ENCODE results near the gene TFAP2D. TPM values are rescaled to one million over a fixed set of nuclear protein-coding genes. Genes with fewer than 3 reads are reported as not detected.

Gene TFAP2D
- total RNA-seq: not detected in 2 replicates

DNA sequence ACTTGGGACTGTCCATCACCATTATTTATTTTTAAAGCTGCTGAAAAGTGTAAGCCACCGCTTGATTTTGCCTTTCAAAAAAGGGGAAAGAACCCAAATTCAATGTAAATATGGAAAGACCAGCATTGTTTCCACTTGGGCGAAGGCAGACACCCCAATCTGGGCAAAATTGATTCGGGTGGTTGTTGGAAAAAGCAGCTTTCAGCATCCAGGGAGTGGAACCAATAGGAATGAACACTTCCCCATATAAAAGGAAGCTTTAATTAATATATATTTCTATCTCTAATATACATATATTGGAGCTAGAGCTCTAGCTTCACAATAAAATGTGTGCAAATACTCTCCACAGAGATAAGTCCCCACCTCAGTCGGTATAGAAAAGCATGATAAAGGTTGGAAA lies at the start of gene TFAP2D:
TFAP2D (plus strand) TSS at position 301 of the 400 bp plus-strand sequence. CDS start 530 bp downstream, outside the sequence.
- intact Hi-C loops (cut with micrococcal nuclease): no loop called here

DNA sequence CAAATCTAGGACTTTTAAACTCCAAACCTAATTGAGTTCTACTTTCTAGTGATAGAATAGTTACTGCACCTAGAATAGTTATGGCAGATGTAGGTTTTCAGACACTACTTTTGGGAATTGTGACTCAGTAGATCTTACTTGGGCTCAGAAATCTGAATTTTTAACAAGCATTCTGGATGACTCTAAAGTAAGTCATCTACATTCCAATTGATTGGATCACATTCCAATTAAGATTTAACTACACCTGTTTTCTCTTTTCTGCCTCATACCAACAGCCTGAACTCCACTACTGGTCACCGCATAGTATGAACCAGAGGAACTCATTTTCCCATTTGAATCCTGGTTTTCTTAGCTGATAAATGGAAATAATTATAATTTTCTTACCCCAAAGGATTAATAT lies 49.5 kb upstream of the TFAP2D start:
- intact Hi-C loops (cut with micrococcal nuclease): no loop called here

DNA sequence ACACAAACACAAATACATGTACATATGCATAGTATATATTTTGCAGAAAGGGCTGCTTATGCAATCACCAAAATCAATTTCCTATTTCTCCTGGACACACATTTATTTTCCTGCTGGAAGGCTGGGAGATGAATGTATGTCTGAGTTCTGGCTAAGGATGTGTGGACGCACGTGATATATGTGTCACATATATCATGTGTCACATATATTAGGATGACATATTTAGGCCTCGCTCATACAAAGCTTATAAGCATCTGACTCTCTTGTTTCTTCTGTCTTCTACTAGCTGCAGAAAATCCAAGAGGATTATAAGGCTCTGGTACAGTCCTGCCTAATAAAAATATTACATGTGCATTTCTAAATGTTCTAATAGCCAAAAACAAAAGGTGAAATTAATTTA lies 47.2 kb upstream of the TFAP2D start:
- intact Hi-C loops (cut with micrococcal nuclease): no loop called here

DNA sequence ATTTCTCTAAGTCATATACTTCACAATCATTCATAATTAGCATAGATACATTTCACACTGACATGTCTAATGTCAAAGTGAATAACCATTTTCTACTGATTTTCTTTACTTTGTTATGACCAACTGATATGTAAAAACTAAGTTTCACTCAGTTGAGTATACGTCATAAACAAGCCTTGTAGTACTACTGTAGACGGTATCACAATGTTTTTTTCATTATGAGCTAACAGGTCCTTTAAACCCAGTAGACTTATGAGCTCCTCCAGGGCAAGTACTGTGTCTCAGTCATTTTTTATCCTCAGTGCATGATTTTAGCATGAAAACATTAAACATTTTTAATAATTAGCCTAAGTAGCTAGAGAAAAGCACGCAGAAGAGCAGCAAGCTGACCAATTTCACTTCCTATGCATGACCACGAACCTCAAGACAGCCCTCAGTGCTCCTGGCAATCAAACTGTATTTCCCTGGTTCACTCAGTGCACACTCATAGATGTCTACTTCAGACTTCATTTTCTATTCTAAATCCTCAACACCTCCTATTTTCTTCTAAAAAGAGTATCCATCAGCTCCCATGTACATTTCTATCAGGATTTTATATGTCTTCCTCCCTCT lies 32.0 kb upstream of the TFAP2D start:
- intact Hi-C loops (cut with micrococcal nuclease): no loop called here

DNA sequence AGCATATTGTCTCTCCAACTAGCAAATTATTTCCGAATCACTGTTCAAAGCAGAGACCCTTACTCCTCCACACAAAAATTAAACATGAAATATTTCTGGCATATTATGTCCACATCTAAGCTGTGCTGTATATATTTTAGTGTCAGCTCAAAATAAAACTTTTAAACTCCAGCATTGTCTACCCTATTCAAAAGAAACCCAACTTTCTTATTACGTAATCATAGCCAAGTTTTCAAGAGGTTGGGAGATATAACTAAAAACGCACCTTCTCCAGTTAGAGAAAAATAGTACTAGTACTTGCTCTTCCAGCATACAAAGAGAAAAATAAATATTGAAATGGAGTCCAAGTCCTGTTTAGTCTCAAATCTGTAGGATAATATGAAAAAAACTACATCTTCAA lies 24.1 kb upstream of the TFAP2D start:
- intact Hi-C loops (cut with micrococcal nuclease): no loop called here

DNA sequence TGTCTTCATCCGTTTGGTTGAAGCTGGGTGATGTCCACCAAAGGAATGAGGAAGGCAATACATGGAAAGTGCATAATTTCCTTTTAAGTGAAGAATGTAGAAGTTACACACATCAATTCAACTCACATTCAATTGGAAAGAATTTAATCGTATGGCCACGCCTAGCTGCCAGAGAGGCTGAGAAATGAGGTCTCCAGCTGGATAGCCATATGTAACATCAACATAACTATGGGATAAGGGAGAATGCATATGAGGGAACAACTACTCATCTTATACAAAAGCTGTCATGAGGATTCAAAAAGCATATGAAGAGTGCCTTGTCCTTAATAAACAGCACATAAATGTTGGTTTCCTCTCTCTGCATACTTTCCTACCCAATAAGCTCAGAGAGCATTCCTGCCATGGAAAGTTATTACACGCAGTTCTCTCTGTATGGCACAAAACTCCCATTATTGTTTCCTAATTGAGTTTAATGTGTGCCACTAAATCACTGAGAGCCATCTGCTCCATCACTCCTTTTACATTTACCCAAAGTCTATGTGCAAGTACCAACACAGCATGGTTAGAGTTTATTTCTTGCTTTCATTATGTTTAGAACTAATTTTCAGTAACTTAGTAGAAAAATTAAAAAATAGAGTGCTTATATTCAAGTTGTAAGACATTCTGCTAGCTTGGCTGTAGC lies 21.4 kb upstream of the TFAP2D start:
- intact Hi-C loops (cut with micrococcal nuclease): no loop called here

DNA sequence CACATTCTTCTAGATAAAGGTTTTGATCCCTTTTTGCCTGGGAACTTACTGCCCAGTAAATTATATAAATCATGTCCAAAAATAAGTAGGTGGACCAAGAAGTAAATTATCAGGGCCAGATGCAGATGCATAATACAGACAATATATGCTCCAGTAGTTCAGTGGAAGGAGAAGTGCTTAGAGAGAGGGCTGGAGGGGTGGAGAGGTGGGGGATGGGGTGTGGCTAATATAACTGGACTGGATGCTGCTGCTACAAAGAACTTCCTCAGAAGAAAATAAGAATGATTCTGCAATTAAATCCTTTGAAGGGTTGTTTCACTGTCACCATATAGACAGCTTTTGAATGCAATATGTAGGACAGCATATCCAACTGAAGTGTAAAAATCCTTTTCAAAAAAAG lies 14.8 kb upstream of the TFAP2D start:
- intact Hi-C loops (cut with micrococcal nuclease): no loop called here

DNA sequence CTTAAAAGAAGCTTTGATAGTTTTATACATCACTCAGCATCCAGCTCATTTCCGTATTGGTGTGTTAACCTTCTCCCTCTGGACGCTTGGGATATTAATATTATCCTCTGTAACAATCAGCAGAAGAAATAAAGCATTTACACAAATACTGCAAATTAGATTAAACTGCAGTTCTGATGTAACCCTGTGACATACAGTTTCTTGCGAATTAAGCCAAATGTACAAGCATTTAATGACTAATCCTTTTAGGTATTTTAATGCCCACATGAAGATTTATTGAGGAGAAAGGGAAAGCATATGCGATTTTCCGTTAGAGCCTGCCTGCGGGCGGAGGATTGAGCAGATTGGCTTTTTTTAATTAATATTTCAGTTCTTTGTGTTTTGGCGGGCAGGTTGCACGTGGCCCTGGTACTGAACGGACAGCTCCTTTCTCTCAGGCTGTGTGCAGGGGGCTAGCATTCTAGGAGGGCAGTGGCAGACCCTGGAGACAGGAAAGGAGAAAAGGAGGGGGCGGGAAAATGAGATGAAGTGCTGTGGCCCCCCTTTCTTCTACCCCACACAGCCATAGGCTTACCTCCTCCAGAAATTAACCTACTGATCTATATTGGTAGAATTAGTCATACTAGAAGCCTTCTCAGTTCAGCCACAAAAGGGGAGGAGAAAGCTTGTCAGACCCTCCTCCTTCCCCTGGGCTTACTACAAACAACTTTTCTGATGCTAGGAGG lies 14.1 kb upstream of the TFAP2D start:
- intact Hi-C loops (cut with micrococcal nuclease): no loop called here

DNA sequence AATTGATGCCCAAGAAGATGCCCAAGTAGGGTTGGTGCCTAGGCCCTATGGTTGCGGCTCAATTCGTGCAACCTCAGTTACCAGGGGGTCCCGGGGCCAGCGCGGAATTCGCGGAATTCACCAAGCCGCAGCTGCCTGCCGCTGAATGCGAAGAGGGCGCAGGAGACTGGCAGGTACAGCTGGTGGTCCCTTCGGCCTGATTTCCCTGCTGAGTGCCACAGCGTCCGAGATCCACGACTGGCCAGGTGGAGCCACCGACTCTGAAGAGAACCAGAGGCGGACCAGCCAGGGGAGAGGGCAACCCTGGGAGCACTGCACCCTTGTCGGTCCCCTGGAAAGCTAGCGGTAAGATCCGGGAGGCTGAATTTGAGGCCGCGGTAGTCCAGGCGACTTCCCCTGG lies 6.8 kb upstream of the TFAP2D start:
- intact Hi-C loops (cut with micrococcal nuclease): loop anchor here (5.0 kb wide), 1 partner anchor 141 kb away; no protein-coding TSS in a partner anchor

DNA sequence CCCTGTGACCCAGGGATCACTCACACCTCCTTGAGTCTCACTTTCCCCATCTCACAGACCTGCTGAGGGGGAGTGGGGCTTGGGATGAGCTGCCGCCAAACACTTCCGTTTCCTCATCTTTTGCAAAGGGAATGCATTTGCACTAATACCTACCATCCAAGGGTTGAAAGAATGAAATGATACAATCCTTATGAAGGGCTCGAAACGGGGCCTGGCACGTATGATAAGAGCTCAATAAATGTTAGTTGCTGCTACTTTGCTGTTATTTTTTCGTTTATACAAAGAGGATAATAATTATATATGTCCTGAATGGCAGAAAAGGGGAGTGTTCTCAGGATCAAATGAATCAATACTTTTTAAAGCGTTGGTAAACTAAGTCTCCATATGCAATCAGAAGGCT lies 6.1 kb upstream of the TFAP2D start:
- intact Hi-C loops (cut with micrococcal nuclease): loop anchor here (5.0 kb wide), 1 partner anchor 140 kb away; no protein-coding TSS in a partner anchor

DNA sequence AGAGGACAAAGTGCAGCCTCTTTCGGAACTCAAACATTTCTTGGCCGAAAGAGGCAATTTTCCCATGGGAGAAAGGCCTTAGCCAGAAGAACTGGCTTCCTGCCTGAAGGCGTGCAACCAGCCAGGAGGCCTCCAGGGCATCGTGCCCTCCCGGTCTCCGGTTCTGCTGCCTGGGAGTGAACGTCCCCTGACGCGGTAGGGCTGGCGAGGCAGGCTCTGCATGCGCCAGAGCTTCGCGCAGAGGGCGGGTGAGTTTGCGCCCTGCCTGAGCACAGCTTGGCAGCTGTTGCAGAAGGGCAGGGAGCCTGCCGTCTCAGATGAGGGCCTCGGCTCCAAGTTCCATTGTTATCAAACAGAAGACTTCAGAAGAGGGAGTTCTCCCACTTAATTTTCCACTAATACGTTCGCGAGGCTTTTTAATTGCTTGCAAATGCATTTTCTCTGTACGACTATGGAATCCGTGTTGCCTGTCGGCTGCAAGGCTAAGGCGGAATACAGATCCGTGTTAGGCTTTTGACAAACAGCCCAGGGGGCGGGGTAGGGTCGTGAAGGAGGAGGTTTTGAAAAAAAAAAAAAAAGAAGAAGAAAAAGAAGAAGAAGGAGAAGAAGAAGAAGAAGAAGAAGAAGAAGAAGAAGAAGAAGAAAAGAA lies 5.5 kb upstream of the TFAP2D start:
- intact Hi-C loops (cut with micrococcal nuclease): loop anchor here (5.0 kb wide), 1 partner anchor 140 kb away; no protein-coding TSS in a partner anchor

DNA sequence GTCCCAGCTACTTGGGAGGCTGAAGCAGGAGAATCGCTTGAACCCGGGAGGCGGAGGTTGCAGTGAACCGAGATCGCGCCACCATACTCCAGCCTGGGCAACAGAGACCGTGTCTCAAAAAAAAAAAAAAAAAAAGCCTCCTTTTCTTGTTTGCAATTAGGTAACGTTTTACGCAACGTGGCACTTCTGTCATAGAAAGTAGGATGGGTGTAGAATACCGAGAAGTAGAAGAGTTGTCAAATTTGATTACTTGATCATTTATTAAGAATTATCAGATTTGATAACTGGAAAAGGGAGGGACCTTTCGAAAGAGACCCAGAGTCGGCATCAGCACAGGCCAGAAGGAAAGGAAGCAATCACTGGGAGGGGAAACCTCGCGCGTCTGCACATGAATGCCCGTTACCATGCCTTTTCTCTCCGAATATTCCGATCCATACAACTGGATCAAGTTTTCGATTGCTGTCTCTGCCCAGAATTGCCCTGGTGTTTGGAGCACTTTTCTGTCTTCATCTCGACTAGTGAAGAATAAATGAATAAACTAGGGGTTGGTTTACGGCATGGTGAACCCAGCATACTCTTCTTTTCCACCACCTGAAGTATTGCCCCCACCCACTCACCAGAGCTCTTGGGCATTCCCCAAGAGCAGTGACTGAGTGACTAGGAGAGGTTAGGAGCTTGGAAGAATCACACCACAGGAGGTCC lies 4.5 kb upstream of the TFAP2D start:
- intact Hi-C loops (cut with micrococcal nuclease): loop anchor here (5.0 kb wide), 1 partner anchor 138 kb away; no protein-coding TSS in a partner anchor

DNA sequence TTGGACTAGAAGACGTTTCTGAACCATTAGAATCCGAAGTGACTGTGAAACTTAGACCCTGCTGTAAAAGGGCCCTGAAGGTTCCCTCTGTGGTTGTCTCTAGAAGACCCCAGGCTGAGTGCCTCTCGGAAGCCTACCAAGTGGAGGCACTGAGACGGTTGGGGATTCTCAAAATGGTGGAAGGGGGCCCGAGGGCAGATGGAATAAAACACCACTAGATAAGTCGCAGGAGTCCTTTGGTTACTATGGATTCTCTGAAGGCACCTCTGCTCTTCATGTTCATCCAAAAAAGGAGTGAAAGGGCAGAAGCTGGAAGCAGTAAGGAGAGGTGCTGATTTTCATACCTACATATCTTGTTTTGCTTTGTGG lies 4.0 kb upstream of the TFAP2D start:
- intact Hi-C loops (cut with micrococcal nuclease): loop anchor here (5.0 kb wide), 1 partner anchor 138 kb away; no protein-coding TSS in a partner anchor

DNA sequence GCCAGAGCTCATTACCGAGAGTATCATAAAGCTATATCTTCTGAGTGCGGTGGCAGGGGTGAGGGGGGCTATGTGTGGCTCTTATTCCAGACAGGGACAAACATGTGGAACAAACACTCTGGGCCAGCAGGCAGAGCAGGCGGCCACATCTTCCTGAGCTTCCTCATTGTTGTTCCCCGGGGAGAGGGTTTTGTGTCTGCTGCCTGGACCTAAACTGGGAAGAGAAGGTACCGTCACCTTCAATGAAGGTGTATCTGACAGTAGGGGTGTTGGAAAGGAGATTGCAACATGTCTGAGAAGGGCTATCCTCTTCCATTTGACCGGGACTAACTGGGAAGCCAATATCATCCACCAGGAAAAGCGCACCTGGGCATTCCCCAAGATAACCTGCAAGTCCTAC lies 1.6 kb upstream of the TFAP2D start:
- intact Hi-C loops (cut with micrococcal nuclease): no loop called here

DNA sequence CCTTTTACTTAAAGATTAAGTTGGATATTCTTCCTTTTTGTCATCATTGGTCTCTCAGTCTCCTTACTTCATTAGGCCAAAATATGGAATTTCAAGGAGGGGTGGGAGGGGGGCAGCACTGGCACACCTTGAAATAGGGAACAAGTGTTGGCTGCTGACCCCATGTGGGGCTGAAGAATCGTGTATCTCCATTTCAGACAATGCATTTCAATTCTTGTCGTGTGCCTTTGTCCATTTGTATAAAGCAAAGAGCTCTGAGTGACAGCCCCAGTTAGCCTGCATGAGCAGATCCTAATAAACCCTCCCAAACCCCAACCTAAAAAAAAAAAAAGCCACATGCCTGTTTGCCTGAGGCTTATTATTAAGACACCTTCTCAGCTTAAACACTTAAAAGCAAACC lies 1.0 kb upstream of the TFAP2D start:
- intact Hi-C loops (cut with micrococcal nuclease): no loop called here

DNA sequence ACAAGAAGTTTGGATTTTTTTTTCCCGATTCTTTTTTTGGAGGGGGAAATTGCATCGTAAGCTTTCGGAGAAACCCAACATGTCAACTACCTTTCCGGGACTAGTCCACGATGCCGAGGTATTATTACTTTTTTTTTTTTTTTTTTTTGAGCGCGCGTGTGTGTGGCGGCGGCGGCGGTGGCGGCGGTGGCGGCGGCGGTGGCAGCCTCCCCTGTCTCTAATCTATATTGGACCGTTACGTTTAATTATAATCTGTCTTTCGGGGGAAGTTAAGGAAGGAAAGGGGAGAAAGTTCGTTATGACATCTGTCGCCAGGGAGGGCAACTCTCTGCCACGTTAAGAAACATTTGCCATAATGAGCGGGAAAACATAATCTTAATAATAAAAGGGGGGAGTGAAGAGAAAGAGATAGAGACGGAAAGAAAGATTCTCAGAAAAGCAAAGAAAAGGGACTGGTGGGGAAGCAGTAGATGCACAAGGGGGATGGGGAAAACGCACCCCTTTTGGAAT lies 706 bp downstream of the TFAP2D start:
- intact Hi-C loops (cut with micrococcal nuclease): no loop called here

DNA sequence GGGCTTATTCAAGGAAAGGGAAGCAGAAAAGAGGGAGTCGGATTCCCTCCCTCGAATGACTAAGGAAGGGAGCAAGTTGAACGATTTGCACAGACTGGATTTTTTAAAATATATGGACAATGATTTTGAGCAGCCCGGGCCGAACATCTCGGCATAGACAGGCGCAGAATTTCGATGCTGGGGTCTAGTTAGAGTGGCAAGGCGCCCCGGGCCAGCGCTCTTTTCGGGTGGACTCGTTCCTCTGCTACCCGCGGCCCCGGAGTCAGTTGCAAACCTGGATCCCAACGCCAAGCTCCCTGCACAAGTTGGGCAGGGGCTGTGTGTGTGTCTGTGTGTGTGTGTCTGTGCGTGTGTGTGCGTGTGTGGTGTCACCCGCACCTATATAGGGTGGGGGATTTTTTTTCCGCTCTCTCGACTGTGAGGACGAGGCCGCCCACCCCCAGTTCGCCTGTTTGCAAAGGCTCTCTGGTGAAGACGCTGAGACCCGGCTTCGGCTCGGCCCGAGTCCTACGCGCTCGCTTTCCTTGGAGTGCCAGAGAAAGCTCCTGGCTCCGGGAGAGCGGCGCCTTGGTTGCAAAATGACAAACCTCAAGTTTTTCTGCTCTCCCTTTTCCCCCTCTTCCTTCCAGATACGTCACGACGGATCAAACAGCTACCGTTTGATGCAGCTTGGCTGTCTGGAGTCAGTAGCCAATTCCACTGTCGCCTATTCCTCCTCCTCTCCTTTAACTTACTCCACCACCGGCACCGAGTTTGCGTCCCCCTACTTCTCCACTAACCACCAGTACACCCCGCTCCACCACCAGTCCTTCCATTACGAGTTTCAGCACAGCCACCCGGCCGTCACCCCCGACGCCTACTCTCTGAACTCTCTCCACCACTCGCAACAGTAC lies 1.4 kb downstream of the TFAP2D start:
- intact Hi-C loops (cut with micrococcal nuclease): no loop called here

DNA sequence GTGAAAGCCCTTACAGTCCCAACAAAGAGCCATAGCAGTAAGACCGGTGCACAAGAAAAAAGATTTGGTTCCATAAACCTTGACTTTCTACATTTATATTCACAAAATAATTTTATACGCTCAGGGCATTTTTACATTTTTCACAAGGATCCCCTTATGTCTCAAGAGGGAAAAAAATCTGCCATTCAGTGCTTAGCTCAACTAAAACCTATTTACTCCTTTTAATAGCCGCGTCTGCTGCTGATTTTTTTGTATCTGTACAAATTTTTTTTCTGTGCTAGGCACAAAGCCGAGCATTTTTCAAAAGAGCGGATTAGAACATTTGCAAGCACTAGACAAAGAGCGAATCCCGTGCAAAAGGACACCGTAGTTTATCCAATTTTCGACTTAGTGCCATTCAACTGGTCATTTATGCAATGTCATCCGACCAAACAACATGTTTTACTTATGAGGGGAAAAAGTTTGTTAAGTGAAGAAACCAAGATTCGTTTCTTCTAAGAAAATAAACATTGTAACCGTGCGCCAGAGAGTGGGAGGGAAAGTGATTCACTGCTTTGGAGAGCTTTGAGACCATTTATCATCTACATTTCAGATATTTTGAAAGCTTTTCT lies 3.7 kb downstream of the TFAP2D start:
- intact Hi-C loops (cut with micrococcal nuclease): no loop called here

DNA sequence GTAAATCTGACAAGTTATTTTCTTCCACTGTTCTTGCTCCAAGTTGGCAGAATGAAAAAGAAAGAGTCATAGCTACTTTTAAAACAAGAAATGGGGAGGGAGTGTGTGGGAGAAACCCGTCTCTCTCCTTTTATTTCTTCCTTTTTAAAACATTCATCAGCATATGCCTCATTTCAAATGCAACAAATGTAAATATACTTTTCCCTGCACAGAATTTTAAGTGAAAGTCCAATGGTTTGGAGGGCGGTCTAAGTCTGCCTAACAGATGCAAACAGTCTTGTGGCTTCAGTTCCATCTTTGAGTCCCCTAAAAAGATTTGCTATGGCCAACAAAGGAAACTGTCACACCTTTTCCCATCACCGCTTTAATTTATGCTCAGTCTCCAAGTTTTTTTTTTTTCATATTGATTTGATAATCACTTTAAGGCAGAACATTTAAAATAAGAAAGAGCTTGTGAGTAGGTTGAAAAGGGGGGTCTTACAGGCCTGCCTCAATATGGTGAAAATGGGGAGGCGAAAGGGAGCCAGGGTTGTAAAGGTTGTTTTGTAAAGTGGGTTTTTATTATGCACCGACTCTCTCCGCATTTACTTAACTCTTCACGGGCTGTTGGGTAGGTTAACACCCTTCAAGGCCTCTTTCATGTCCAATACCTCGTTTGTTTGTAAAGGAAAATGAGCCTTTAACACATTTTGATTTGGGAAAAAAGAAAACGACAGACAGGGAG lies 4.6 kb downstream of the TFAP2D start:
- intact Hi-C loops (cut with micrococcal nuclease): no loop called here
